GM12878 (cell line): ENCODE data around the gene SENP6. TPM values are rescaled to one million over a fixed set of nuclear protein-coding genes. Genes with fewer than 3 reads are reported as not detected.

ENCODE experiments used
- IKZF1 ChIP-seq: fragments of 450-650 bp; conservative IDR thresholded peaks from 2 replicates; pipeline ENCODE4 v1.6.1; 2017; ENCODE audit warnings: antibody characterized with exemption, mild to moderate bottlenecking
- MEF2B ChIP-seq: fragments of 450-650 bp; IDR thresholded peaks from 2 replicates; pipeline ENCODE4 v1.6.1; 2018; ENCODE audit warnings: mild to moderate bottlenecking, moderate library complexity; ENCODE audit not compliant: partially characterized antibody, poor library complexity, severe bottlenecking
- SMAD1 ChIP-seq: fragments of 450-650 bp; IDR thresholded peaks from 2 replicates; pipeline ENCODE4 v1.6.1; 2018; ENCODE audit warnings: mild to moderate bottlenecking, low read depth; ENCODE audit not compliant: partially characterized antibody
- SMC3 ChIP-seq: IDR thresholded peaks from 2 replicates; pipeline ENCODE4 v1.6.1; 2011; ENCODE audit warnings: low read length, improper control_type of control experiment, borderline replicate concordance
- TBL1XR1 ChIP-seq: IDR thresholded peaks from 2 replicates; pipeline ENCODE4 v1.6.1; 2012; ENCODE audit warnings: low read depth, low read length, improper control_type of control experiment
- polyA plus RNA-seq, 11 experiments: library from polyadenylated mRNA; depleted of rRNA in 4 of 11; unstranded in 6 of 11; stranded (reverse) in 5 of 11; fragments of >200 nt; fragmentation: Nextera tagmentation in 4 of 11; fragmentation: Illumina TruSeq in 1 of 11; extraction: Ambion mirVana in 4 of 11; extraction: Trizol in 1 of 11; gene quantifications; 1 replicate in 1 of 11; 2 replicates in 10 of 11; pipeline versions ENCODE4 v1.2.1 to v1.2.3, GENCODE V29; 2011 to 2016; ENCODE audit warnings: inconsistent platforms in 2 of 11, missing spikeins in 2 of 11, low read depth in 1 of 11
- total RNA-seq, 4 experiments: library from RNA; depleted of rRNA in 3 of 4; stranded (reverse); fragments of >200 nt in 3 of 4; fragmentation: Illumina TruSeq in 1 of 4; extraction: Trizol in 1 of 4; gene quantifications; 2 replicates each; pipeline versions ENCODE4 v1.2.1 to v1.2.3, GENCODE V29; 2013 to 2021
- TF ChIP-seq, protein P1 (sequence below): IDR thresholded peaks from 2 replicates; pipeline ENCODE4 v1.6.1; 2012; ENCODE audit warnings: improper control_type of control experiment, low read depth, low read length; ENCODE audit not compliant: insufficient replicate concordance

SENP6 gene
- total and polyA plus RNA-seq, 10 of the 15 experiments (the other 5 are each of a cell fraction or from before 2014, with no cell fraction given), result 10.7 to 70.0 (median 42.3) TPM

DNA sequence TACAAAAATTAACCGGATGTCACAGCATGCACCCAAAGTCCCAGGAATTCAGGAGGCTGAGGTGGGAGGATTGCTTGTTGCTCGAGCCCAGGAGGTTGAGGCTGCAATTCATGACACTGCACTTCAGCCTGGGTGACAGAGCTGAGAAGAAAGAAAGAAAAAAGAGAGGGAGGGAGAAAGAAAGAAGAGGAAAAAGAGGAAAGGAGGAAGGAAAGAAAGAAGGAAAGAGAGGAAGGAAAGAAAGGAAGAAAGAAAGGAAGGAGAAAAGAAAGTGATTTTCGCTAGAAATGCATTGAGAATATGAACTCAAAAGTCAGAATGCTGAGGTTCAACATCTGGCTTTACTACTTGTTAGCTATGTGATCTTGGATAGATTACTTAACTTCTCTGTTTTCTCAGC lies 6.6 kb downstream of the SENP6 start (continued):
- TF ChIP-seq, protein P1, sequence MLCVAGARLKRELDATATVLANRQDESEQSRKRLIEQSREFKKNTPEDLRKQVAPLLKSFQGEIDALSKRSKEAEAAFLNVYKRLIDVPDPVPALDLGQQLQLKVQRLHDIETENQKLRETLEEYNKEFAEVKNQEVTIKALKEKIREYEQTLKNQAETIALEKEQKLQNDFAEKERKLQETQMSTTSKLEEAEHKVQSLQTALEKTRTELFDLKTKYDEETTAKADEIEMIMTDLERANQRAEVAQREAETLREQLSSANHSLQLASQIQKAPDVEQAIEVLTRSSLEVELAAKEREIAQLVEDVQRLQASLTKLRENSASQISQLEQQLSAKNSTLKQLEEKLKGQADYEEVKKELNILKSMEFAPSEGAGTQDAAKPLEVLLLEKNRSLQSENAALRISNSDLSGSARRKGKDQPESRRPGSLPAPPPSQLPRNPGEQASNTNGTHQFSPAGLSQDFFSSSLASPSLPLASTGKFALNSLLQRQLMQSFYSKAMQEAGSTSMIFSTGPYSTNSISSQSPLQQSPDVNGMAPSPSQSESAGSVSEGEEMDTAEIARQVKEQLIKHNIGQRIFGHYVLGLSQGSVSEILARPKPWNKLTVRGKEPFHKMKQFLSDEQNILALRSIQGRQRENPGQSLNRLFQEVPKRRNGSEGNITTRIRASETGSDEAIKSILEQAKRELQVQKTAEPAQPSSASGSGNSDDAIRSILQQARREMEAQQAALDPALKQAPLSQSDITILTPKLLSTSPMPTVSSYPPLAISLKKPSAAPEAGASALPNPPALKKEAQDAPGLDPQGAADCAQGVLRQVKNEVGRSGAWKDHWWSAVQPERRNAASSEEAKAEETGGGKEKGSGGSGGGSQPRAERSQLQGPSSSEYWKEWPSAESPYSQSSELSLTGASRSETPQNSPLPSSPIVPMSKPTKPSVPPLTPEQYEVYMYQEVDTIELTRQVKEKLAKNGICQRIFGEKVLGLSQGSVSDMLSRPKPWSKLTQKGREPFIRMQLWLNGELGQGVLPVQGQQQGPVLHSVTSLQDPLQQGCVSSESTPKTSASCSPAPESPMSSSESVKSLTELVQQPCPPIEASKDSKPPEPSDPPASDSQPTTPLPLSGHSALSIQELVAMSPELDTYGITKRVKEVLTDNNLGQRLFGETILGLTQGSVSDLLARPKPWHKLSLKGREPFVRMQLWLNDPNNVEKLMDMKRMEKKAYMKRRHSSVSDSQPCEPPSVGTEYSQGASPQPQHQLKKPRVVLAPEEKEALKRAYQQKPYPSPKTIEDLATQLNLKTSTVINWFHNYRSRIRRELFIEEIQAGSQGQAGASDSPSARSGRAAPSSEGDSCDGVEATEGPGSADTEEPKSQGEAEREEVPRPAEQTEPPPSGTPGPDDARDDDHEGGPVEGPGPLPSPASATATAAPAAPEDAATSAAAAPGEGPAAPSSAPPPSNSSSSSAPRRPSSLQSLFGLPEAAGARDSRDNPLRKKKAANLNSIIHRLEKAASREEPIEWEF, result no peak
- TF ChIP-seq SMAD1 (no peak), TBL1XR1 (no peak), SMC3 (no peak), IKZF1 (no peak), MEF2B (no peak)
